GM13977 (cell line): Measurements from ENCODE around the gene RIPOR2.

ENCODE experiments used
- DNase-seq: peaks from one replicate; pipeline ENCODE4 v3.0.0; 2012; ENCODE audit warnings: low spot score
- CTCF ChIP-seq: IDR thresholded peaks from 2 replicates; pipeline ENCODE4 v1.5.1; 2012; ENCODE audit warnings: mild to moderate bottlenecking, control low read depth; ENCODE audit not compliant: insufficient read depth; ENCODE audit errors: extremely low read depth, missing control alignments
- in situ Hi-C: fragments of 300-500 bp; cut with MboI; formaldehyde crosslinking; loops from one replicate; pipeline ENCODE4 v1.12.0; 2022; ENCODE audit warnings: low sequenced_read_pairs, low pct_unique_long_range_greater_than_20kb, mixed read lengths, inconsistent platforms; ENCODE audit not compliant: unreplicated experiment

Gene RIPOR2

GRCh38 chr6:24874776-24875533, 60.8 kb downstream of the RIPOR2 start:
- in situ Hi-C loops: no loop called here
- no peak for TF ChIP-seq CTCF
- DNase-seq: no peak

DNA sequence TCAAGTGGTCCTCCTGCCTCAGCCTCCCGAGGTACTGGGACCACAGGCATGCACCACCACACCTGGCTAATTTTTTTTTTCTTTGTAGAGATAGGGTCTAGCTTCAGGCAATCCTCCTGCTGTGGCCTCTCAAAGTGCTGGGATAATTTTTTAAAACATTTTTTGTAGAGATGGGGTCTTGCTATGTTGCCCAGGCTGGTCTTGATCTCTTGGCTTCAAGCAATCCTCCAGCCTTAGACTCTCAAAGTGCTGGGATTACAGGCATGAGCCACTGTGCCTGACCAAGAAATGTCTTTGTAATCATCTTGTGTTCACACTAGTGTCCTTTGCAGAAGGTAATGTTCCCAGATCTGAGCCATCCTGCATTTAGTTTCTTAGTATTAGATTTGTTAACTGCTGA, 61.6 kb downstream of the RIPOR2 start:
- TF ChIP-seq CTCF: no peak
- in situ Hi-C loops: no loop called here
- no peak for DNase-seq

- in situ Hi-C loops: no loop called here
- DNase-seq: no peak
- no peak for TF ChIP-seq CTCF
Observed at GRCh38 chr6:24872779-24873178, 63.0 kb downstream of the RIPOR2 start.

DNA sequence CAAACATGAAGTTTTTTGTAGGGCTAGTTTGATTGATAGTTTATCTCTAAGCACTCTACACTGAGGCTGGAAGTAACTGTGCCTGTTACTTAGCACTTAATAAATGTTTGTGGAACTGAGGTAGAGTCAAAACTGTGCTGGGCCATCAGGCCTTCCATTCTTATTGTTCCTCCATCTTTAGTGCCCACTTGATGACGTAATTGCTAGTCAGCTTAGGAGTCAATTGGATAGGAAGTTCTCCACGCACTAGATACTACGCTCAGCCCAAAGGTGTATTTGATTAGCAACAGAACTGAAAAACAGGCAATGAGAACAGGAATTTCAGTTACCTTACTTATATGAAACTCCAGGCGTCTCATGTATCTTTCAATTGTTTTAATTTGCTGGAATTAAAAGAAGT, 67.0 kb downstream of the RIPOR2 start:
- in situ Hi-C loops: no loop called here
- no peak for TF ChIP-seq CTCF
- no peak for DNase-seq

DNA sequence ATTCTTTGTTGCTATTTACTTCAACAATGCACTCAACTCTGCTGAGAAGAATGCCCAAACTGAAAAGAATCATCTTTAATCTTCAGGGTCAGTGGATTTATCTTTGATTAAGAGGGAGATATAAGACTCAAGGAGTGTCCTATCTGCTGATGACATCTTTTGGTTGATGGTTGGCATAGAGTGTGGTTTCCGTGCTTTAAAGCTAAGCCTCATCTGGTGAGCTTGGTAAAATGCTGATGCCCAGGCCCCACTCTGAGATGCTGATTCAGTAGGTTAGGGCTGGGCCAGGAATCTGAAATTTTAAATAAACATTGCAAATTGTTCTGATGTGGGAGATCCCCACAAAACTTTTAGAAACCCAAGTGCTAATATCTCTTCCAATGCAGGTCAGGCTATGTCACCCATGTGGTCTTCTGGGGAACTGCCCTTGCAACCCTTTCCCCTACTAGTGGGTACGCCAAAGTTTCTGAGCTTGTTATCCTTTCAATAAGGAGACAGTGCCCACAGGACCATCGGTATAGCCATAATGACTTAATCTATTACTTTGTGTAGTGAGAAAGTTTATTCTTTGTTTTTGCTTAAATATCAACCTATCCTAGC, 68.6 kb downstream of the RIPOR2 start:
- TF ChIP-seq CTCF: no peak
- DNase-seq: no peak
- in situ Hi-C loops: no loop called here

DNA sequence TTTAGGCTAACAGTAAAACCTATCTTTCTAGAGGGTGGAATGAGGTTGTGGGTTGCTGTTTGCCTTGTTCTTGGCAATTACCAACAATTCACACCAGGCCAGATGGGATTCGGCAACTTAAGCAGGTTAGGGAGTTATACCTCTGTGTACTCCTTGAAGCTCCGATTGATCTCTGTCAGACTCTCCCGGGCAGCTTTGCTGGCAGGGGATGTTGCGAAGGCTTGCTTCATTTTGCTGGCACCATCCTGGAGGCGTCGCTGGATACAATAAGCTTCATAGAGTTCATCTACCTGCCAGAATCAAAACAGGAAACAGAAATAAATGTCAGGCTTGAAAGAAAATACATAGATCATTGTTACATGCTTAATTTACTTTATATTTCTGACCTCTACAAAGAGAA, 70.6 kb downstream of the RIPOR2 start:
- in situ Hi-C loops: no loop called here
- DNase-seq: no peak
- TF ChIP-seq CTCF: no peak

- in situ Hi-C loops: no loop called here
- no peak for DNase-seq
- no peak for TF ChIP-seq CTCF
Observed at GRCh38 chr6:24864343-24864742, 71.4 kb downstream of the RIPOR2 start.
